Measurements from ENCODE around the gene SLC2A13.

DNA sequence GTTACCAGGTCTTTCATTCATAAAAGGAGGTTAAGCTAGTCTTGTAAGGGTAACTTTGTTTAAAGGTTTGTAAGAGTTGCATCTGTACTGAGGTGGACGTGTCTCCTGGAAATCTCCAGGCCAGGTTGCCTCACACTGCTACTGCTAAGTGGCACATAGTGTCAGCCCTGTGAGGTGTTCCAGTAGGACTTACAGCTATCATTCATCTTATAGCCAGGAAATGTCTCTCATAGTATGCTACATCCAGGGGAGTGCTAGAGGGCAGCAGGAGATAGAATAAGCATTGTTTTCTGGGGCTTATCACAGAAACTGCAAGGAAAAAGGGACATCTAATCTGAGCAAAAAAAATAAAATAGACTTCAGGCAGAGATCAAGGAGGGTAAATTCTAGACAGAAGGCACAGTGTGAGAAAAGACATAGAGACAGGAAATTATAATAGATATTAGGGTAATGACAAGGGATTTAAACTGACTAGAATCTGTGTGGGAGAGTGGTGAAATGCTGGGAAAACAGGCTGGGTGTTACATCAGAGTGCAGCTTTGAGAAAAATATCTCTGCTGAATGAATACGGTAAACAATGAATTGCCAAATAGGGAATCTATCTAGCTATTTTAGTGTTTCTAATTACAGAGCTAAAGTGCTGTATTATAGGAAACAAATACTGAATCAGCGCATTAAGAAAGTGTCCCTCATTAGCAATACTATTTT lies 281.2 kb downstream of the SLC2A13 start:
- TF ChIP-seq, protein P1, sequence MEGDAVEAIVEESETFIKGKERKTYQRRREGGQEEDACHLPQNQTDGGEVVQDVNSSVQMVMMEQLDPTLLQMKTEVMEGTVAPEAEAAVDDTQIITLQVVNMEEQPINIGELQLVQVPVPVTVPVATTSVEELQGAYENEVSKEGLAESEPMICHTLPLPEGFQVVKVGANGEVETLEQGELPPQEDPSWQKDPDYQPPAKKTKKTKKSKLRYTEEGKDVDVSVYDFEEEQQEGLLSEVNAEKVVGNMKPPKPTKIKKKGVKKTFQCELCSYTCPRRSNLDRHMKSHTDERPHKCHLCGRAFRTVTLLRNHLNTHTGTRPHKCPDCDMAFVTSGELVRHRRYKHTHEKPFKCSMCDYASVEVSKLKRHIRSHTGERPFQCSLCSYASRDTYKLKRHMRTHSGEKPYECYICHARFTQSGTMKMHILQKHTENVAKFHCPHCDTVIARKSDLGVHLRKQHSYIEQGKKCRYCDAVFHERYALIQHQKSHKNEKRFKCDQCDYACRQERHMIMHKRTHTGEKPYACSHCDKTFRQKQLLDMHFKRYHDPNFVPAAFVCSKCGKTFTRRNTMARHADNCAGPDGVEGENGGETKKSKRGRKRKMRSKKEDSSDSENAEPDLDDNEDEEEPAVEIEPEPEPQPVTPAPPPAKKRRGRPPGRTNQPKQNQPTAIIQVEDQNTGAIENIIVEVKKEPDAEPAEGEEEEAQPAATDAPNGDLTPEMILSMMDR (IDR thresholded peaks at IDR 0.05; ENCODE audit: low read depth, low read length): no peak
- TF ChIP-seq, protein P2, sequence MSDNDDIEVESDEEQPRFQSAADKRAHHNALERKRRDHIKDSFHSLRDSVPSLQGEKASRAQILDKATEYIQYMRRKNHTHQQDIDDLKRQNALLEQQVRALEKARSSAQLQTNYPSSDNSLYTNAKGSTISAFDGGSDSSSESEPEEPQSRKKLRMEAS (IDR thresholded peaks at IDR 0.05; ENCODE audit: low read depth, low read length): no peak
- TF ChIP-seq POLR2A (IDR thresholded peaks at IDR 0.05; ENCODE audit: extremely low read depth, insufficient read length) (no peak), MYC (IDR thresholded peaks at IDR 0.05; ENCODE audit: low read depth, low read length) (no peak)

Data from NB4 (cell line).